ENCODE measurements around the gene ZFP36L1. TPM values are rescaled to one million over a fixed set of nuclear protein-coding genes. Genes with fewer than 3 reads are reported as not detected.

Gene ZFP36L1
- total RNA-seq, 1 donor from 2014 or later = 1,405 TPM

GRCh38 chr14:68785534-68786490, 7.1 kb downstream of the ZFP36L1 start:
- H3K27me3 ChIP-seq = no peaks in the 10 kb centered on the region
- DNase-seq (ENCODE audit: extremely low spot score in 2 of 2) = peak; percentile 81 to 93
- no peaks in the 10 kb centered on the region for H3K9me3 ChIP-seq
- peak overlapping the region; percentile 85 for H3K27ac ChIP-seq
- no peak overlapping the region for H3K4me3 ChIP-seq
- intact Hi-C loops (cut with DNase I) = no loop called here
- no peak for TF ChIP-seq CTCF (IDR thresholded peaks at IDR 0.05)
- no peak for TF ChIP-seq POLR2A (IDR thresholded peaks at IDR 0.05)
- peak in 1 of 2 donors; percentile 21 for TF ChIP-seq POLR2AphosphoS5 (IDR thresholded peaks at IDR 0.05; ENCODE audit: insufficient read depth in 1 of 2, low read depth in 1 of 2)
- peaks cover 0 to 34% of the 10 kb centered on the region in 2 donors for H3K36me3 ChIP-seq
- peaks cover 66% of the 10 kb centered on the region for H3K4me1 ChIP-seq

- H3K9me3 ChIP-seq = no peaks in the 10 kb centered on the region
- peak; percentile 72 to 86 for DNase-seq (ENCODE audit: extremely low spot score in 2 of 2)
- TF ChIP-seq CTCF (IDR thresholded peaks at IDR 0.05) (no peak), POLR2AphosphoS5 (IDR thresholded peaks at IDR 0.05; ENCODE audit: insufficient read depth in 1 of 2, low read depth in 1 of 2) (no peak), POLR2A (IDR thresholded peaks at IDR 0.05) (no peak)
- H3K27ac ChIP-seq = peak overlapping the region; percentile 85
- no peaks in the 10 kb centered on the region for H3K27me3 ChIP-seq
- peaks cover 74% of the 10 kb centered on the region for H3K4me1 ChIP-seq
- intact Hi-C loops (cut with DNase I) = no loop called here
- H3K4me3 ChIP-seq = no peak overlapping the region
- H3K36me3 ChIP-seq = peaks cover 0 to 27% of the 10 kb centered on the region in 2 donors
These were observed 7.8 kb downstream of the ZFP36L1 start for GRCh38 chr14:68784978-68785533.

GRCh38 chr14:68784226-68784910, 8.5 kb downstream of the ZFP36L1 start:
- Histone ChIP-seq H3K36me3 (peaks cover 0 to 20% of the 10 kb centered on the region in 2 donors), H3K27me3 (no peaks in the 10 kb centered on the region), H3K9me3 (no peaks in the 10 kb centered on the region), H3K27ac (peak overlapping the region; percentile 85), H3K4me3 (no peak overlapping the region), H3K4me1 (peaks cover 76% of the 10 kb centered on the region)
- no peak for TF ChIP-seq POLR2A (IDR thresholded peaks at IDR 0.05)
- TF ChIP-seq CTCF (IDR thresholded peaks at IDR 0.05) = no peak
- no peak for TF ChIP-seq POLR2AphosphoS5 (IDR thresholded peaks at IDR 0.05; ENCODE audit: insufficient read depth in 1 of 2, low read depth in 1 of 2)
- peak; percentile 87 for DNase-seq (ENCODE audit: extremely low spot score in 2 of 2)
- intact Hi-C loops (cut with DNase I) = no loop called here

- TF ChIP-seq POLR2AphosphoS5 (IDR thresholded peaks at IDR 0.05; ENCODE audit: insufficient read depth in 1 of 2, low read depth in 1 of 2) (no peak), POLR2A (IDR thresholded peaks at IDR 0.05) (no peak), CTCF (IDR thresholded peaks at IDR 0.05) (no peak)
- Histone ChIP-seq H3K36me3 (peaks cover 0 to 13% of the 10 kb centered on the region in 2 donors), H3K9me3 (no peaks in the 10 kb centered on the region), H3K4me3 (no peak overlapping the region), H3K27me3 (no peaks in the 10 kb centered on the region), H3K27ac (peak overlapping the region; percentile 85), H3K4me1 (peaks cover 78% of the 10 kb centered on the region)
- peak in 1 of 2 donors; percentile 55 for DNase-seq (ENCODE audit: extremely low spot score in 2 of 2)
- intact Hi-C loops (cut with DNase I) = no loop called here
These were observed 9.2 kb downstream of the ZFP36L1 start for GRCh38 chr14:68783408-68784225.

All from vagina (tissue), 2 donors.